GM12874 (cell line): ENCODE measurements around the gene TULP4.

ENCODE experiments used
- TF ChIP-seq, protein P1 (sequence below): IDR thresholded peaks from 2 replicates; pipeline ENCODE4 v1.5.1; 2011; ENCODE audit warnings: low read depth, mild to moderate bottlenecking, control low read depth, low read length, moderate library complexity; ENCODE audit not compliant: insufficient read depth

The TULP4 gene

DNA sequence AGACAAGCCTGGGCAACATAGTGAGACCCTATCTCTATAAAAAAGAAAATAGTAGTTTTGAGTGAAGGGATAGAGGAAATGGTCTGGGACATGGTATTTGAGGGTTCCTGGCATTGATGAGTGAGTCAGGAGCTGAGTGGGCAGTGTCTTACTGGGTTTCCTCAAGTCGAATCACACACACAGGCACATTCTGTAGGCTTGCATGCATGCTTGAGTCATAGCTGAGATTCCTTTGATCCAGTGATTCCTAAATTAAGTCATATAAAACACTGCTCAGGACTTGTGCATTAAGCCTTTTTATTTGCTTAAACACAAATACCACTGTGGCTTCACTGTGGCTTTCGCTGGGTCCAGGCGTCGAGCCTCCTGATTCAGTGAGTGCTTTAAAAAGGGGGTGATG is 175.8 kb downstream of the TULP4 start:
- TF ChIP-seq, protein P1, sequence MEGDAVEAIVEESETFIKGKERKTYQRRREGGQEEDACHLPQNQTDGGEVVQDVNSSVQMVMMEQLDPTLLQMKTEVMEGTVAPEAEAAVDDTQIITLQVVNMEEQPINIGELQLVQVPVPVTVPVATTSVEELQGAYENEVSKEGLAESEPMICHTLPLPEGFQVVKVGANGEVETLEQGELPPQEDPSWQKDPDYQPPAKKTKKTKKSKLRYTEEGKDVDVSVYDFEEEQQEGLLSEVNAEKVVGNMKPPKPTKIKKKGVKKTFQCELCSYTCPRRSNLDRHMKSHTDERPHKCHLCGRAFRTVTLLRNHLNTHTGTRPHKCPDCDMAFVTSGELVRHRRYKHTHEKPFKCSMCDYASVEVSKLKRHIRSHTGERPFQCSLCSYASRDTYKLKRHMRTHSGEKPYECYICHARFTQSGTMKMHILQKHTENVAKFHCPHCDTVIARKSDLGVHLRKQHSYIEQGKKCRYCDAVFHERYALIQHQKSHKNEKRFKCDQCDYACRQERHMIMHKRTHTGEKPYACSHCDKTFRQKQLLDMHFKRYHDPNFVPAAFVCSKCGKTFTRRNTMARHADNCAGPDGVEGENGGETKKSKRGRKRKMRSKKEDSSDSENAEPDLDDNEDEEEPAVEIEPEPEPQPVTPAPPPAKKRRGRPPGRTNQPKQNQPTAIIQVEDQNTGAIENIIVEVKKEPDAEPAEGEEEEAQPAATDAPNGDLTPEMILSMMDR, result no peak

DNA sequence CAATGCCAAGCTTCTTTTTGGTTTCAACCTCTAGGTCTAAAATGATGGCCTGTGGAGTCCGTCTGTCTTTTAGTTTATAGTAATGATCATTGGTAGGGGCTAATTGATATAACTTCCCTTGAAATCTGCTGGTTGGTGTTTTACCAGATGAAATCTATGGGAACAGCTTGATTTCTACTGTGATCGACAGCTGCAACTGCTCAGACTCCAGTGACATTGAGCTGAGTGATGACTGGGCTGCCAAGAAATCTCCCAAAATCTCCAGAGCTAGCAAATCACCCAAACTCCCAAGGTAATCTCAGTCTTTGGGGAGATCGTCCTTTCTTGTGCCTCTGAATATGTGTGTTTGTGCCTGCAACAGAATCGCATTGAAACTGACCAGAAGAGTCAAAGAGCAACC is 177.2 kb downstream of the TULP4 start:
- TF ChIP-seq, protein P1, result no peak

DNA sequence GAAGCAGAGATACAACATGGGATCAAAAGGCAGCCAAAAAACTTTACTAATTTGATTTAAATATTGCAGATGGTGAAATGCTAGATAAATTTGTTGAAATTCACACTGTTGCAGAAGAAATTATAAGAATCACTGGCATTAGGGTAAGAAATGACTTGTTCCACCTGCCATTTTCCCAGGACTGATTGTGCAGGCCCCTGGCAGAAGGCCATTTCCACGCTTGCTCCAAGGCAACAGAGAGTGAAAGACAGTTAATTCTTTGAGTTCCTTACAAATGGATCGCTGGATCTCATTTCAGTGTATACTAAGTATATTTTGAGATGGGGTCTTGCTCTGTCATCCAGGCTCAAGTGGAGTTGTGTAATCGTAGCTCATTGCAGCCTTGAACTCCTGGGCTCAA is 180.6 kb downstream of the TULP4 start:
- TF ChIP-seq, protein P1, result no peak

DNA sequence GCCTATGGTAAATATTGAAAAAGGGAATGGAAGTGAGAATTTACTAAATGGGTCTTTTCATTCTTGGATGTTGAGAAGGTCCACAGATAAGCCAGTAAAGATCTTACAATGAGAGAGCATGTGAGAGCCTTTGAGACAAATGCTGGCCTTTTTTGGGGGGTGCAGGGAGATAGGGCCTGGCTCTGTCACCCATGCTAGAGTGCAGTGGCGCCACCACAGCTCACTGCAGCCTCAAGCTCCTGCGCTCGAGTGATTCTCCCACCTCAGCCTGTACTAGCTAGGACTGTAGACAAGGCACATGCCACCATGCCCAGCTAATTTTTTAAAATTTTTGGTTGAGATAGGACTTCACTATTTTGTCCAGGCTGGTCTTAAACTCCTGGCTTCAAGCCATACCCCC is 184.4 kb downstream of the TULP4 start:
- TF ChIP-seq, protein P1, result 0 out of 2 replicates have a peak, but pooled peaks have one; percentile 17

DNA sequence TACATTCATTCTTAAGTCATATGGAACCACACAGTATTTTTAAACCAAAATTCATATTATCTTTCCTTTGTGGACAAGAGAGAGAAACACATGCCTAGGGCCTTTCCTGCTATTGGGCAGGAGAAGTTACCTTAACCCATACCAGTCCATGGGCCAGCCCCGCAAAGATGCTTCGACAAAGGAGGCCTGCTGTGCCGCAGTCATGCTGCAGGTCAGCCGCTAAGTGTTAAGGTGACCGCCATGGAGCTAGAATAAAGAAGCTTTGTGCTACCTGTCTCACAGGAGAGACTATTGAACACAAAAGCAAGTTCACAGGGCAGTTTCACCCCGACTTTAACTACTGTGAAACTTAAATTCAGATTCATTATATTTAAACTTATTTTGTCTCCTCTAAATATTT is 185.4 kb downstream of the TULP4 start:
- TF ChIP-seq, protein P1, result no peak

DNA sequence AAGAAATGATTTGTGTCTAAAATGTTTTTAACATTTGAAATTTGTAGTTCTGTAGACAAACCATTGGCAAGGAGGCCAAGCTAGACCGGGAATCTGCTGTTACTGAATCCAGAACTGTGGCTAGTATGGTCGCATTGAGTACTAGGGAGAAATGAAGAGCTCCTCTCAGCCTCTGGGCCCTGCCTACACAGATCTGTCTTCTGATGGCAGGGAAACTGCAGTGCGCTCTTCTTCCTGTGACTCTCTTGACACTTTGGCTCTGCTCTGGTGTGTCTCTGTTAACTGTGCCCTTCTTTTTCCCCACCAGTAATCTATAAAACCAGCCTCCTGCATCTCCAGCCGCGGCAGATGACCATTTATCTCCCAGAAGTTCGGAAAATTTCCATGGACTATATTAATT is 186.1 kb downstream of the TULP4 start:
- TF ChIP-seq, protein P1, result no peak

DNA sequence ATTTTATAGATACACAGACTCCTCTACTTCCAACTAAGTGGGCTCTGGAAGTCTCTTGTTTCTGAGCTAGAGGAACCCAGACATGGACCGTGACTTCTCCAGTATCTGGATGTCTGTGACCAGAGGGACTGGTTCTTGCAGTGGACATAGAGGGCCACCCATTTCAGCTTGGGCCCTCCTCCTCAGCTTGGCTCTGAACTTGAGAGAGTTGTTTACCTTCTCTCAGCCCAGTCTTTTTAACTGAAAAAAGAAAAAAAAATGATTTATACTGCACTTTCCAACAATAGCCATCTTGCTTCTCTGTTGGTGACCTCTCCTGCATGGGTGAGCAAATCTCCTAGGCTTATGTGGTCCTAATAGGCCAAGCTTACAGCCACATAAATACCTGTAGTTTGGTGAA is 187.3 kb downstream of the TULP4 start:
- TF ChIP-seq, protein P1, result no peak

DNA sequence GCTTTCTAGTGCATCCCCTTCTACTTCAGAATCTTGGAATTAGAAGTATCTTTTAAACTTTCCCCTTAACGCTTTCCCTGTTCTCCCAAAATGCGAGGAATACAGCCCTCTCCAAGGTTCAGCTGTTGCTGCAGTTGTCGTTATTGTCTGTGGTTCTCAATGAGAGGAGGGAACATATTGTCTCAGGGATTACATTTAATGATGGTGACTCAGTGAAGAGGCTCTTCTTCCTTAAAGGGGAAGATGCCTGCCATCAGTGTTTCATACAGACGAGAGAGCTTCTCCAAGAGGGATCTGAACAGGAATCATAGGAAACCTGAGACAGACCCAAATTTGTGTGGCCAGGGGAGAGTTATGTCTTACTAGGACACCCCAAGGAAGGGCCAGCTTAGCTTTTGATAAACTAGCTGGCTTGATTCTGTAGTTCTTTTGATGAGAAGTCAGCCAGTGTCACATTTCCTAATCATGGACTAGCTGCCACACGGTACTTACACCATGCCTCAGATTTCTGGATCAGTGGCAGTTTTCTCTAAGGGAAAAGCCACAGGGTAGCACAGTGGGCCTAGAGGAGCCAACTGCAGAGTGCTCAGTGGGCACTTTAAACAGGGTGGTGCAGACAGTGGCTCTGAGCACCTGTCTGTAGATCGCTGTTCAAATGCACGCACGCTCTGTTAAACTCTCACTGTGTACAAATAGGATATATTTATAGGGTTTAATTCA is 187.9 kb downstream of the TULP4 start:
- TF ChIP-seq, protein P1, result no peak
